A673 (cell line): ENCODE measurements around the gene ARL16.

Source experiments
- EZH2 ChIP-seq: fragments of 200-600 bp; sonication (generic); IDR thresholded peaks from 2 replicates; pipeline ENCODE4 v1.6.1; 2017; ENCODE audit warnings: borderline replicate concordance, low read depth, mild to moderate bottlenecking, mixed read lengths, antibody characterized with exemption, low read length; ENCODE audit not compliant: poor library complexity, severe bottlenecking
- TF ChIP-seq, protein P1 (sequence below): fragments of 300-800, 200-600 bp; sonication (generic); conservative IDR thresholded peaks from 2 replicates; pipeline ENCODE4 v1.5.1; 2017; ENCODE audit warnings: low read depth, mild to moderate bottlenecking, antibody characterized with exemption, low read length, moderate library complexity, mixed read lengths

- TF ChIP-seq, protein P1, sequence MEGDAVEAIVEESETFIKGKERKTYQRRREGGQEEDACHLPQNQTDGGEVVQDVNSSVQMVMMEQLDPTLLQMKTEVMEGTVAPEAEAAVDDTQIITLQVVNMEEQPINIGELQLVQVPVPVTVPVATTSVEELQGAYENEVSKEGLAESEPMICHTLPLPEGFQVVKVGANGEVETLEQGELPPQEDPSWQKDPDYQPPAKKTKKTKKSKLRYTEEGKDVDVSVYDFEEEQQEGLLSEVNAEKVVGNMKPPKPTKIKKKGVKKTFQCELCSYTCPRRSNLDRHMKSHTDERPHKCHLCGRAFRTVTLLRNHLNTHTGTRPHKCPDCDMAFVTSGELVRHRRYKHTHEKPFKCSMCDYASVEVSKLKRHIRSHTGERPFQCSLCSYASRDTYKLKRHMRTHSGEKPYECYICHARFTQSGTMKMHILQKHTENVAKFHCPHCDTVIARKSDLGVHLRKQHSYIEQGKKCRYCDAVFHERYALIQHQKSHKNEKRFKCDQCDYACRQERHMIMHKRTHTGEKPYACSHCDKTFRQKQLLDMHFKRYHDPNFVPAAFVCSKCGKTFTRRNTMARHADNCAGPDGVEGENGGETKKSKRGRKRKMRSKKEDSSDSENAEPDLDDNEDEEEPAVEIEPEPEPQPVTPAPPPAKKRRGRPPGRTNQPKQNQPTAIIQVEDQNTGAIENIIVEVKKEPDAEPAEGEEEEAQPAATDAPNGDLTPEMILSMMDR = no peak
- no peak for TF ChIP-seq EZH2
Observed at GRCh38 chr17:81691196-81691595, 7.6 kb upstream of the ARL16 start.
